Measurements from ENCODE around the gene SLC49A4. TPM values are rescaled to one million over a fixed set of nuclear protein-coding genes. Genes with fewer than 3 reads are reported as not detected.

The SLC49A4 gene
- total and polyA plus RNA-seq, 2 of the 8 experiments (the other 6 are each of a cell fraction or from before 2014, with no cell fraction given), result 9.5 to 10.2 TPM

DNA sequence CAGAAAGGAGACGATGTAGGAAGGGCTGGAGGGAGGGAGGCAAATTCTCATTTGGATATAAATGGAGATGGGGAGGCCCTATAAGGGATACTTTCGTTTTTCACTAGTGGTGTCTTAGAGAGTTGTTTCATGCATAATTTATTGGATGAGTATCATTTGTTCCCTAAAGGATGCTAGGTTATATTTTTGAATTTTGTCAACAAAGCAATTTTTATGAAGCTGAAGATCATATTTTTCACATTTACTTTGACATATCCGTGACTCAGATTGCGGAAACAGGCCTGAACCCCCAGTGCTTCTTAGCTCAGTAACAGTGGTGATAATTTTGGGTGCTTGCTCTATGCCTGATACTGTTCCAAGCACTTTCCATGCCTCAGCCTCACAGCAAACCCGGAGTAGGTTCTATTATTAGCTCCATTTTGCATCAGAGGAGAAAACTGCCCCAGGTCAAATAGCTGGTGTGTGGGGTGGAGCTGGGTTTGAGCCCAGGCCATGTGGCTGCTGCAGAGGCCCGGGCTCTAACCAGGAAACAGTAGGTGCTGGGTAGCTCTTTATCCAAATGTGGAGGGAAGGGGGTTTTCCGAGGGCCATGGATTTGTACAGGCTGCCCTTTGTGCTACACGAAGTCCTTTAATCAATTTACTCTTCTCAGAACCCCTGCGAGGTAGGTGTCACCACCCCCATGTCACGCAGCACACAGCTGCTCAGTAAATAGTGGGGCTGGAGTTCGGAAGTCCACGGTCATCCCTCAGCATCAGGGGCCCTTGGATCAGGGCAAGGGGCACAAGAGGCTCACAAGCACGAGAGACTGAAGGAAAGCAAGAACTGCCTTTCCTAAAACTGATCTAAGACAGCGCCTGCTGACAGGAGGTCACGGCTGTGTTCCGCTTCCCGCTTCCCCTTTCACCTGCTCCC lies 99.1 kb downstream of the SLC49A4 start:
- ChIA-PET CTCF (ENCODE audit: partially characterized antibody) (interaction anchor here (1.0 to 1.2 kb wide), 2 partner anchors 10 to 139 kb away, joined by 3 to 5 read pairs; no protein-coding TSS in a partner anchor), POLR2A (ENCODE audit: partially characterized antibody) (interaction anchor here (0.6 to 1.2 kb wide), 3 partner anchors 11 to 865 kb away, joined by 3 read pairs; no protein-coding TSS in a partner anchor)
- no peak overlapping the region for H2BK5ac ChIP-seq (ENCODE audit: low read depth, low read length)
- H2BK12ac ChIP-seq (ENCODE audit: low read depth, low read length), result peak overlapping the region; percentile 30; the same call in 1 of the 2 replicates
- H4K20me1 ChIP-seq (replicated peaks in 1 of 2; ENCODE audit: control insufficient read depth in 1 of 2, insufficient read depth in 2 of 2, low read length in 2 of 2), result no peaks in the 10 kb centered on the region
- WGBS, 2 experiments (ENCODE audit: extremely low coverage in 1 of 2, insufficient coverage in 1 of 2, insufficient read length in 1 of 2, insufficient replicate concordance in 2 of 2, low coverage in 1 of 2, low lambda C conversion rate in 2 of 2, missing lambda C conversion rate in 1 of 2), result 80% methylated on average over 17 of the region's 17 CpGs; no CpG with 5 or more reads in 1 of the 2 experiments
- H2AK5ac ChIP-seq (ENCODE audit: low read depth, low read length), result no peak overlapping the region; the same call in 1 of the 2 replicates
- H3K56ac ChIP-seq (replicated peaks; ENCODE audit: insufficient read length, low read depth, low read length), result no peak overlapping the region
- H3K27ac ChIP-seq (ENCODE audit: low read depth, low read length), result no peak overlapping the region
- 0 out of 2 replicates have a peak overlapping the region, but pooled peaks have one; percentile 5 for H2BK15ac ChIP-seq (ENCODE audit: low read length)
- H3K4me1 ChIP-seq (replicated peaks in 1 of 4; ENCODE audit: control insufficient read depth in 3 of 4, insufficient read depth in 4 of 4, low read length in 3 of 4), result peaks cover 3 to 14% (median 9%) of the 10 kb centered on the region in 4 experiments; a peak in 6 of 7 replicates
- no peak overlapping the region; a peak in 1 of 7 replicates for H3K9ac ChIP-seq (replicated peaks in 1 of 4; ENCODE audit: extremely low read depth in 1 of 4, low read depth in 3 of 4, low read length in 3 of 4)
- FAIRE-seq (no peak), DNase-seq (ENCODE audit: low read depth in 1 of 2, low spot score in 2 of 2) (no peak)
- TF ChIP-seq, protein P1, sequence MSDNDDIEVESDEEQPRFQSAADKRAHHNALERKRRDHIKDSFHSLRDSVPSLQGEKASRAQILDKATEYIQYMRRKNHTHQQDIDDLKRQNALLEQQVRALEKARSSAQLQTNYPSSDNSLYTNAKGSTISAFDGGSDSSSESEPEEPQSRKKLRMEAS (IDR thresholded peaks at IDR 0.05), result 0 out of 2 replicates have a peak, but pooled peaks have one; percentile 20
- TF ChIP-seq, protein P2, sequence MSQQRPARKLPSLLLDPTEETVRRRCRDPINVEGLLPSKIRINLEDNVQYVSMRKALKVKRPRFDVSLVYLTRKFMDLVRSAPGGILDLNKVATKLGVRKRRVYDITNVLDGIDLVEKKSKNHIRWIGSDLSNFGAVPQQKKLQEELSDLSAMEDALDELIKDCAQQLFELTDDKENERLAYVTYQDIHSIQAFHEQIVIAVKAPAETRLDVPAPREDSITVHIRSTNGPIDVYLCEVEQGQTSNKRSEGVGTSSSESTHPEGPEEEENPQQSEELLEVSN (IDR thresholded peaks at IDR 0.05), result peak; percentile 60; the same call in 1 of the 2 replicates
- no peak for TF ChIP-seq SIN3A (conservative IDR thresholded peaks at IDR 0.05 in 1 of 2, IDR thresholded peaks at IDR 0.05 in 1 of 2; ENCODE audit: low read depth in 1 of 2, low read length in 2 of 2)
- H3K4me2 ChIP-seq (ENCODE audit: insufficient read depth in 1 of 2, low read depth in 2 of 2, low read length in 2 of 2), result peak overlapping the region in 1 of 2 experiments; percentile 11; a peak in 1 of 4 replicates
- no peaks in the 10 kb centered on the region for H3K79me2 ChIP-seq (ENCODE audit: control insufficient read depth in 1 of 2, insufficient read depth in 2 of 2, low read length in 2 of 2)
- no peak overlapping the region for H4K8ac ChIP-seq (ENCODE audit: extremely low read depth, insufficient read depth, low read length)
- H3K4ac ChIP-seq (replicated peaks; ENCODE audit: insufficient read length, low read depth, low read length), result no peak overlapping the region
- H2AFZ ChIP-seq (ENCODE audit: low read length), result no peak overlapping the region
- no peak overlapping the region for H3K23ac ChIP-seq (ENCODE audit: insufficient read length)
- no peaks in the 10 kb centered on the region for H3K9me3 ChIP-seq (ENCODE audit: insufficient read depth in 2 of 2, low read depth in 1 of 2, low read length in 1 of 2)
- no peak overlapping the region for H2BK120ac ChIP-seq (replicated peaks; ENCODE audit: low read depth, low read length)
- H3K14ac ChIP-seq (ENCODE audit: insufficient read length), result no peak overlapping the region
- no peak overlapping the region for H4K5ac ChIP-seq (ENCODE audit: insufficient read length, low read depth, low read length)
- H3K27me3 ChIP-seq (replicated peaks in 1 of 4; ENCODE audit: control insufficient read depth in 3 of 4, extremely low read depth in 1 of 4, insufficient read depth in 3 of 4, low read length in 3 of 4), result no peaks in the 10 kb centered on the region
- H4K91ac ChIP-seq (replicated peaks; ENCODE audit: insufficient read length, low read length), result peak overlapping the region; percentile 31
- no peak overlapping the region for H3K4me3 ChIP-seq (ENCODE audit: extremely low read depth in 1 of 4, insufficient read depth in 2 of 4, low read depth in 3 of 4, low read length in 4 of 4)
- H3K36me3 ChIP-seq (ENCODE audit: control insufficient read depth in 2 of 4, insufficient read depth in 4 of 4, low read length in 3 of 4), result no peaks in the 10 kb centered on the region
- H3K79me1 ChIP-seq (ENCODE audit: low read depth, low read length), result no peaks in the 10 kb centered on the region
- no peaks in the 10 kb centered on the region for H3K23me2 ChIP-seq (ENCODE audit: low read depth, low read length)
- H2BK20ac ChIP-seq (ENCODE audit: low read length), result no peak overlapping the region
- peak overlapping the region; percentile 3; the same call in 1 of the 2 replicates for H3K18ac ChIP-seq (ENCODE audit: extremely low read depth, low read length)

Measured in H1 (cell line).